GM19455 (cell line): Measurements from ENCODE around the gene GPR52.

Experiments used
- ATAC-seq: cut with Tn5 transposase; IDR thresholded peaks from one replicate; pipeline ENCODE4 v1.9.1; 2021; ENCODE audit not compliant: unreplicated experiment

GPR52 gene

GRCh38 chr1:174465855-174466254 is 18.1 kb downstream of the GPR52 start:
- ATAC-seq, result no peak

DNA sequence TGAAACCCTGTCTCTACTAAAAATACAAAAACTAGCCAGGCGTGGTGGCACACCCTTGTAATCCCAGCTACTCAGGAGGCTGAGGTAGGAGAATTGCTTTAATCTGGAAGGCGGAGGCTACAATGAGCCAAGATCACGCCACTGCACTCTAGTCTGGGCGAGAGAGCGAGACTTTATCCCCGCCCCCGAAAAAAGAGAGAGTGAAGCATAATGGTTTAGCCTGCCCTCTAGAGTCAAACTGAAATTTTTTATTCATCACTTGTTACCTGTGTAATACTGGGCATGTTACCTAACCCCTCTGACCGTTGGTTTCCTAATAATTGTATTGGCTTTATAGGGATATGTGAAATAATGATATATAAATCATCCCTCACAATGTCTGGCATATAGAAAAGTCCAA is 18.8 kb downstream of the GPR52 start:
- ATAC-seq, result no peak

DNA sequence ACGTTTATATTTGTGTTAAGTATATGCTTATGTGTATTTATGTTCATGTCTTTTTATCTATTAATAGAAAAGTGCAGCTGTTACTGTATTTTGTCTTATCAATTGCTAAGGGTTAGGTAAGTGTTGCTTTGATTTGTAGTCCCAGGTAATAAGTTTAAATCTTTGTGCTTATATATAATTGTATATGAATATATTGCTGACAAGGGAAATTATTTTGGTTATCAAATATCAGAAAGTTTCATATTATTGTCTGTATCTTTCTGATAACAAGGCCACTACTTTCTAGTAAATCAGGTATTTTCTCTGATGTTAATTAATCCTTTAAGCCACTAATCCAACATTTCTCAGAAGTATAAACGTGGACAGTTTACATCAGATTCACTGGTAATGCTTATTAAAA is 21.3 kb downstream of the GPR52 start:
- no peak for ATAC-seq

DNA sequence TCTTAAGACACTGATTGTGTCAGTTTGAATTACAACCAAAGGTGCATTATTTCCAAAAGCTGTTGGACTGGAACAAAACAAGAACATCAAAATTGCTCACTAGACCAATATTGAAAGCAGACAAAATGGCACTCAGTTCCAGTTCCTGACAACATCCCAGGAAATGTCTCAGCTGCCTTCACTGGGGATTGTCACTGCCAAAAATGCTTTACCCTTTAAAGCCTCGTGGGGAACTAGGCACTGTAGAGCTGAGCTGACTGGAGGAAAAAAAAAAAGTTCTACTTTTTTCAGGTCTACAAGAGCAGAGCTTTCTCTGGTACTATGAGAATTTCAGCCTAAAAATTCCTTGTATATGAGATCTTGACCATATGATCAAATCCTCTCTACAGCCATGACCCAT is 21.9 kb downstream of the GPR52 start:
- no peak for ATAC-seq

GRCh38 chr1:174479281-174479680 is 31.5 kb downstream of the GPR52 start:
- ATAC-seq, result no peak

DNA sequence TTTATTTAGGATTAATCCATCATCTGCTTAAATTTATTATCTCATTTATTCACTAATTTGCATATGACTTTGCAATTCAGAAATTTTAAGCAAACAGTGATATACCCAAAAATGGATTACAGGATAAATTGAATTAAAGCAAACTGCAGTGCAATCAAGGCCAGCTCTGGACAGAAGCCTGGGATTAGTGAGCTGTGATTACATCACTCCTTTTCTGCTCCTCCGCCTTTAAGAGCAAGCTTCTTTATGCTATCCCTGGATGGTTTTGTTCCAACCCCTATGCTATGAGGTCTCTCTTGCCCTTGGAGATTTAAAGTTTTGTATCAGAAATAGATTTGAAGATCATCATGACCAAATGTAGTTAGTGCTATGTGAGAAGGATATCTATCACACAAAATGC is 32.6 kb downstream of the GPR52 start:
- no peak for ATAC-seq

GRCh38 chr1:174491606-174492005 is 43.8 kb downstream of the GPR52 start:
- no peak for ATAC-seq

DNA sequence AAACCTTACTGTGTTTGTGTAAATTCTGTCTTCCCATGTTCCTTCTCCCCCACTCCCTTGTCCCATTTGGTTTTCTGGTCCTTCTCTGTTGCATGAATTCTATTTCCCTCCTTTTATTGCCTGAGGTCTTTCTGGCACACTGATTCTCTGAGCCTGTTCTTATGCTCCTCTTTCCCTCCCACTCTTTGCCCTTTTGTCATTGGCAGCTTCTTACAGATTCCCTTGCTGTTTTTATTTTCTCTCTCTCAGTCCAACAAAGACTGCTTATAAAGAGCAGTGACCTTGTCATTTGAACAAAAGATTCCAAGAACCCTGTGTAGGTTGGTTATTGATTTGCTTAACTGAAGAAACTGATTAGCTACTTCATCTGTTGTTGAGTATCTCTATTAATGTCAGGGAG is 49.7 kb downstream of the GPR52 start:
- ATAC-seq, result no peak
